HG03520 (cell line): ENCODE measurements around the gene RAB11FIP5.
"Not testable (repeated sequence)": the region's sequence is repeated elsewhere in the genome, so short reads cannot be mapped to it uniquely, and the experiment has no call there.

Experiments
- ATAC-seq: cut with Tn5 transposase; IDR thresholded peaks from one replicate; pipeline ENCODE4 v1.9.1; 2021; ENCODE audit warnings: mild to moderate bottlenecking, moderate library complexity; ENCODE audit not compliant: unreplicated experiment

RAB11FIP5 gene

GRCh38 chr2:73110168-73111072 is 2.3 kb downstream of the RAB11FIP5 start:
- no peak for ATAC-seq

- no peak for ATAC-seq
Measured at GRCh38 chr2:73109431-73110167, 3.1 kb downstream of the RAB11FIP5 start.

GRCh38 chr2:73107211-73107926 is 5.4 kb downstream of the RAB11FIP5 start:
- no peak for ATAC-seq

GRCh38 chr2:73106791-73107190 is 6.0 kb downstream of the RAB11FIP5 start:
- ATAC-seq = no peak

GRCh38 chr2:73105511-73105971 is 7.2 kb downstream of the RAB11FIP5 start:
- no peak for ATAC-seq

GRCh38 chr2:73104933-73105332 is 7.8 kb downstream of the RAB11FIP5 start:
- no peak for ATAC-seq

GRCh38 chr2:73103018-73103542 is 9.7 kb downstream of the RAB11FIP5 start:
- ATAC-seq = no peak

- no peak for ATAC-seq
Measured at GRCh38 chr2:73101626-73102256, 11.0 kb downstream of the RAB11FIP5 start.

GRCh38 chr2:73100956-73101355 is 11.8 kb downstream of the RAB11FIP5 start:
- no peak for ATAC-seq

- ATAC-seq = no peak
Measured at GRCh38 chr2:73099486-73099885, 13.3 kb downstream of the RAB11FIP5 start.

GRCh38 chr2:73095910-73096309 is 16.8 kb downstream of the RAB11FIP5 start:
- no peak for ATAC-seq

- ATAC-seq = not testable (repeated sequence)
Measured at GRCh38 chr2:73093601-73094218, 19.0 kb downstream of the RAB11FIP5 start.

GRCh38 chr2:73092146-73092783 is 20.5 kb downstream of the RAB11FIP5 start:
- ATAC-seq = no peak

- no peak for ATAC-seq
Measured at GRCh38 chr2:73091696-73092095, 21.1 kb downstream of the RAB11FIP5 start.

- ATAC-seq = no peak
Measured at GRCh38 chr2:73091164-73091563, 21.6 kb downstream of the RAB11FIP5 start.

GRCh38 chr2:73089270-73090030 is 23.3 kb downstream of the RAB11FIP5 start:
- ATAC-seq = no peak

GRCh38 chr2:73088703-73089102 is 24.0 kb downstream of the RAB11FIP5 start:
- ATAC-seq = no peak

- ATAC-seq = no peak
Measured at GRCh38 chr2:73088211-73088610, 24.5 kb downstream of the RAB11FIP5 start.

GRCh38 chr2:73087311-73087710 is 25.4 kb downstream of the RAB11FIP5 start:
- ATAC-seq = no peak
